Neural cell (in vitro differentiated cells): Measurements from ENCODE around the gene ANKRD44.

Source experiments
- CTCF ChIP-seq: fragments of 450-650 bp; IDR thresholded peaks from 2 replicates; pipeline ENCODE4 v1.5.1; 2014; ENCODE audit warnings: antibody characterized with exemption, mild to moderate bottlenecking, moderate library complexity; ENCODE audit not compliant: poor library complexity, severe bottlenecking
- EZH2 ChIP-seq: fragments of 200-600, 300-800 bp; shearing (Covaris generic), sonication (generic); IDR thresholded peaks from 2 replicates; pipeline ENCODE4 v1.6.1; 2014; ENCODE audit warnings: antibody characterized with exemption, low read length, borderline replicate concordance, mild to moderate bottlenecking; ENCODE audit not compliant: insufficient read depth, poor library complexity, severe bottlenecking
- SMC3 ChIP-seq: fragments of 450-650 bp; conservative IDR thresholded peaks from 2 replicates; pipeline ENCODE4 v1.6.1; 2014; ENCODE audit warnings: antibody characterized with exemption, mild to moderate bottlenecking, moderate library complexity; ENCODE audit not compliant: poor library complexity
- TAF1 ChIP-seq: IDR thresholded peaks from 2 replicates; pipeline ENCODE4 v1.6.1; 2012; ENCODE audit warnings: low read depth

GRCh38 chr2:197122821-197123220 lies 187.8 kb downstream of the ANKRD44 start:
- TF ChIP-seq TAF1 (no peak), EZH2 (no peak), SMC3 (no peak), CTCF (no peak)
